ENCODE results near the gene KDM5B.

KDM5B gene

DNA sequence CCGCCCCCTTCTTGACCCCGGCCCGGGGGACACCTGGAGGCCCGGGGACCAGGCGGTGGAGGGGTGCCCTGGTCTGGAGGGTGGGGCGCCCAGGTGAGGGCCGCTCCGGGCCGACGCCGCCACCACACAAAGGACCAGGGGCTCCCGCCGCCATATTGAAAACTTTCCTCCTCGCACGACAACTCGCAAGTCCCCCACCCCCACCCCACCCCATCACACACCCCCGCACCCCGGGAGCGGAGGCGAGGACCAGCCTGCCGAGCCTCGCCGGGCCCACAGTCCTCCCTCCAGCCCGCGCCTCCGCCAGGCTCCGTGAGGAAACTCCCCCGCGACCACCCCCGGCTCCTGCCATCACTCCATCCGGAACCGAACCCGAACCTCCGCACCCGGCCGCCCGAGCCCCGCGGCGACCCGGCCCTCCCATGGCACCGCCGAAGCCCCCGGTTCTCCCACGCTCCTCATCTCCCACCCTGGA, 733 bp downstream of the KDM5B start:
- peak; percentile 25 for ATAC-seq
- TF ChIP-seq PPARA (CRISPR knock-in tag; IDR thresholded peaks at IDR 0.05; ENCODE audit: borderline replicate concordance) (no peak), ISL1 (CRISPR knock-in tag; IDR thresholded peaks at IDR 0.05) (no peak), ESRRG (CRISPR knock-in tag; IDR thresholded peaks at IDR 0.05) (no peak), POU6F1 (CRISPR knock-in tag; IDR thresholded peaks at IDR 0.05; ENCODE audit: borderline replicate concordance, low read depth) (no peak), CREB5 (CRISPR knock-in tag; IDR thresholded peaks at IDR 0.05; ENCODE audit: low read depth) (no peak), TOX (CRISPR knock-in tag; IDR thresholded peaks at IDR 0.05; ENCODE audit: borderline replicate concordance) (no peak), CSDC2 (CRISPR knock-in tag; IDR thresholded peaks at IDR 0.05) (no peak), ZNF70 (CRISPR knock-in tag; IDR thresholded peaks at IDR 0.05) (no peak)
- TF ChIP-seq, protein P1, sequence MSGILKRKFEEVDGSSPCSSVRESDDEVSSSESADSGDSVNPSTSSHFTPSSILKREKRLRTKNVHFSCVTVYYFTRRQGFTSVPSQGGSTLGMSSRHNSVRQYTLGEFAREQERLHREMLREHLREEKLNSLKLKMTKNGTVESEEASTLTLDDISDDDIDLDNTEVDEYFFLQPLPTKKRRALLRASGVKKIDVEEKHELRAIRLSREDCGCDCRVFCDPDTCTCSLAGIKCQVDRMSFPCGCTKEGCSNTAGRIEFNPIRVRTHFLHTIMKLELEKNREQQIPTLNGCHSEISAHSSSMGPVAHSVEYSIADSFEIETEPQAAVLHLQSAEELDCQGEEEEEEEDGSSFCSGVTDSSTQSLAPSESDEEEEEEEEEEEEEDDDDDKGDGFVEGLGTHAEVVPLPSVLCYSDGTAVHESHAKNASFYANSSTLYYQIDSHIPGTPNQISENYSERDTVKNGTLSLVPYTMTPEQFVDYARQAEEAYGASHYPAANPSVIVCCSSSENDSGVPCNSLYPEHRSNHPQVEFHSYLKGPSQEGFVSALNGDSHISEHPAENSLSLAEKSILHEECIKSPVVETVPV (CRISPR knock-in tag; IDR thresholded peaks at IDR 0.05): no peak

DNA sequence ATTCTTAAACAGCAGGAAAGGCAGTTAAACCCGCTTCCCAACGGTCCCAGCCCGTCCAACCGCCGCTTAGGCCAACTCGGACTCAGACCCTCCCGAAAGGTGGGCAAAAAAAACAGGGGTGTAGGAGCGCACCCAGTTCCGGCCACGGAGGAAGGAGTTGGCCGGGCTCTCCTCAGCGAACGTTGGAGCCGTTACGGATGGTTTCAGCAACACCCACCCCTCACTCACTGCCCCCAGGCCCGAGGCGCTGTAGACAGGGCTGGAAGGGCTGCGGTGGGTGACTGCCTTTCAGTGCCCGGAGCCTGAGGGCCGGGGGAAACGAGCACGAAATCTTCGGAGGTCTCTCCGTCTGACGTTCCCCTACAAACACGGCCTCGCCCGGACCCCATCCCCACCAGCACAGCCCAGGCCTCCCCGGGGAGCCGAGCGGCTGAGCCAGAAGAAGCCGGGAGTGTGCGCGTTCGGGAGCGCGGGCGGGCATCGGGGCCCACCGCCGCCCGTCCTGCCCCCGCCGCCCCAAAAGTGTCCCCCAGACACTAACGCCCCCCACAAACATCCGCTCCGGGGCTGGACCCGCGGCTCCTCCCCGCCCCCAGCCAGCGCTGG, 1.3 kb downstream of the KDM5B start:
- TF ChIP-seq ESRRG (CRISPR knock-in tag; IDR thresholded peaks at IDR 0.05): no peak
- TF ChIP-seq, protein P2, sequence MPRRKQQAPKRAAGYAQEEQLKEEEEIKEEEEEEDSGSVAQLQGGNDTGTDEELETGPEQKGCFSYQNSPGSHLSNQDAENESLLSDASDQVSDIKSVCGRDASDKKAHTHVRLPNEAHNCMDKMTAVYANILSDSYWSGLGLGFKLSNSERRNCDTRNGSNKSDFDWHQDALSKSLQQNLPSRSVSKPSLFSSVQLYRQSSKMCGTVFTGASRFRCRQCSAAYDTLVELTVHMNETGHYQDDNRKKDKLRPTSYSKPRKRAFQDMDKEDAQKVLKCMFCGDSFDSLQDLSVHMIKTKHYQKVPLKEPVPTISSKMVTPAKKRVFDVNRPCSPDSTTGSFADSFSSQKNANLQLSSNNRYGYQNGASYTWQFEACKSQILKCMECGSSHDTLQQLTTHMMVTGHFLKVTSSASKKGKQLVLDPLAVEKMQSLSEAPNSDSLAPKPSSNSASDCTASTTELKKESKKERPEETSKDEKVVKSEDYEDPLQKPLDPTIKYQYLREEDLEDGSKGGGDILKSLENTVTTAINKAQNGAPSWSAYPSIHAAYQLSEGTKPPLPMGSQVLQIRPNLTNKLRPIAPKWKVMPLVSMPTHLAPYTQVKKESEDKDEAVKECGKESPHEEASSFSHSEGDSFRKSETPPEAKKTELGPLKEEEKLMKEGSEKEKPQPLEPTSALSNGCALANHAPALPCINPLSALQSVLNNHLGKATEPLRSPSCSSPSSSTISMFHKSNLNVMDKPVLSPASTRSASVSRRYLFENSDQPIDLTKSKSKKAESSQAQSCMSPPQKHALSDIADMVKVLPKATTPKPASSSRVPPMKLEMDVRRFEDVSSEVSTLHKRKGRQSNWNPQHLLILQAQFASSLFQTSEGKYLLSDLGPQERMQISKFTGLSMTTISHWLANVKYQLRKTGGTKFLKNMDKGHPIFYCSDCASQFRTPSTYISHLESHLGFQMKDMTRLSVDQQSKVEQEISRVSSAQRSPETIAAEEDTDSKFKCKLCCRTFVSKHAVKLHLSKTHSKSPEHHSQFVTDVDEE (CRISPR knock-in tag; IDR thresholded peaks at IDR 0.05): no peak
- TF ChIP-seq ZFP30 (CRISPR knock-in tag; IDR thresholded peaks at IDR 0.05): no peak
- TF ChIP-seq GLIS3 (CRISPR knock-in tag; IDR thresholded peaks at IDR 0.05): no peak
- ATAC-seq: peak; percentile 17

- ATAC-seq: no peak
- TF ChIP-seq OSR1 (CRISPR knock-in tag; IDR thresholded peaks at IDR 0.05): no peak
- no peak for TF ChIP-seq ZNF70 (CRISPR knock-in tag; IDR thresholded peaks at IDR 0.05)
- no peak for TF ChIP-seq ZFP30 (CRISPR knock-in tag; IDR thresholded peaks at IDR 0.05)
- 0 out of 2 replicates have a peak, but pooled peaks have one; percentile 5 for TF ChIP-seq TOX (CRISPR knock-in tag; IDR thresholded peaks at IDR 0.05; ENCODE audit: borderline replicate concordance)
- no peak for TF ChIP-seq ZNF8 (CRISPR knock-in tag; IDR thresholded peaks at IDR 0.05)
These were observed 2.1 kb downstream of the KDM5B start for GRCh38 chr1:202805886-202806844.

GRCh38 chr1:202804126-202804525, 4.1 kb downstream of the KDM5B start:
- ATAC-seq: no peak
- TF ChIP-seq ZC3H10 (CRISPR knock-in tag; IDR thresholded peaks at IDR 0.05): no peak
- TF ChIP-seq ESRRG (CRISPR knock-in tag; IDR thresholded peaks at IDR 0.05): no peak
- TF ChIP-seq PPARA (CRISPR knock-in tag; IDR thresholded peaks at IDR 0.05; ENCODE audit: borderline replicate concordance): no peak
- no peak for TF ChIP-seq ISL1 (CRISPR knock-in tag; IDR thresholded peaks at IDR 0.05)
- TF ChIP-seq ZFP30 (CRISPR knock-in tag; IDR thresholded peaks at IDR 0.05): no peak
- TF ChIP-seq TOX (CRISPR knock-in tag; IDR thresholded peaks at IDR 0.05; ENCODE audit: borderline replicate concordance): no peak
- no peak for TF ChIP-seq SNAI2 (CRISPR knock-in tag; IDR thresholded peaks at IDR 0.05)
- TF ChIP-seq BACH2 (CRISPR knock-in tag; IDR thresholded peaks at IDR 0.05; ENCODE audit: borderline replicate concordance): no peak
- TF ChIP-seq POU6F1 (CRISPR knock-in tag; IDR thresholded peaks at IDR 0.05; ENCODE audit: borderline replicate concordance, low read depth): no peak
- TF ChIP-seq, protein P1 (CRISPR knock-in tag; IDR thresholded peaks at IDR 0.05): no peak

Measured in SK-N-SH treated with all-trans-retinoic acid at 6 μM for 48 hours (cell line).